PC-9 (cell line): ENCODE measurements around the gene GRB2.

Experiments used
- CTCF ChIP-seq: fragments of 200-600 bp; sonication (generic); conservative IDR thresholded peaks from 2 replicates; pipeline ENCODE4 v1.6.1; 2017; ENCODE audit warnings: mixed run types, antibody characterized with exemption, mild to moderate bottlenecking, moderate library complexity
- EZH2 ChIP-seq: fragments of 200-600 bp; sonication (generic); IDR thresholded peaks from 2 replicates; pipeline ENCODE4 v1.8.0; 2017; ENCODE audit warnings: antibody characterized with exemption, low read depth

- TF ChIP-seq CTCF = no peak
- no peak for TF ChIP-seq EZH2
Observed at GRCh38 chr17:75440738-75441448, 35.4 kb upstream of the GRB2 start.
